ENCODE measurements around the gene TMEM35B.
"Not testable (repeated sequence)": the region's sequence is repeated elsewhere in the genome, so short reads cannot be mapped to it uniquely, and the experiment has no call there.

TMEM35B gene

GRCh38 chr1:34975771-34976170, 9.4 kb downstream of the TMEM35B start:
- DNase-seq, result no peak

- no peak for DNase-seq
Measured at GRCh38 chr1:34975338-34975737, 9.8 kb downstream of the TMEM35B start.

GRCh38 chr1:34974626-34975025, 10.5 kb downstream of the TMEM35B start:
- no peak for DNase-seq

- no peak for DNase-seq
Measured at GRCh38 chr1:34973326-34973725, 11.8 kb downstream of the TMEM35B start.

GRCh38 chr1:34970829-34971228, 14.3 kb downstream of the TMEM35B start:
- DNase-seq, result no peak

- DNase-seq, result peak; percentile 19
Measured at GRCh38 chr1:34970220-34970735, 14.9 kb downstream of the TMEM35B start.

- not testable (repeated sequence) for DNase-seq
Measured at GRCh38 chr1:34968297-34968696, 16.9 kb downstream of the TMEM35B start.

GRCh38 chr1:34967672-34968071, 17.5 kb downstream of the TMEM35B start:
- not testable (repeated sequence) for DNase-seq

- no peak for DNase-seq
Measured at GRCh38 chr1:34965597-34965996, 19.6 kb downstream of the TMEM35B start.

- no peak for DNase-seq
Measured at GRCh38 chr1:34950428-34950827, 34.7 kb downstream of the TMEM35B start.

GRCh38 chr1:34948739-34949138, 36.4 kb downstream of the TMEM35B start:
- DNase-seq, result not testable (repeated sequence)

GRCh38 chr1:34947641-34948314, 37.4 kb downstream of the TMEM35B start:
- DNase-seq, result not testable (repeated sequence)

GRCh38 chr1:34946211-34946610, 38.9 kb downstream of the TMEM35B start:
- DNase-seq, result no peak

GRCh38 chr1:34941798-34942197, 43.3 kb downstream of the TMEM35B start:
- not testable (repeated sequence) for DNase-seq

Data from EL (cell line).